HG02571 (cell line): ENCODE results near the gene HINT1.
A peak's percentile ranks its signal among the peaks of the same experiment; 100 is the strongest.
"Not testable (repeated sequence)": the region's sequence is repeated elsewhere in the genome, so short reads cannot be mapped to it uniquely, and the experiment has no call there.

Experiments used
- ATAC-seq: cut with Tn5 transposase; IDR thresholded peaks from one replicate; pipeline ENCODE4 v1.9.1; 2021; ENCODE audit warnings: mild to moderate bottlenecking, moderate library complexity; ENCODE audit not compliant: unreplicated experiment

The HINT1 gene

DNA sequence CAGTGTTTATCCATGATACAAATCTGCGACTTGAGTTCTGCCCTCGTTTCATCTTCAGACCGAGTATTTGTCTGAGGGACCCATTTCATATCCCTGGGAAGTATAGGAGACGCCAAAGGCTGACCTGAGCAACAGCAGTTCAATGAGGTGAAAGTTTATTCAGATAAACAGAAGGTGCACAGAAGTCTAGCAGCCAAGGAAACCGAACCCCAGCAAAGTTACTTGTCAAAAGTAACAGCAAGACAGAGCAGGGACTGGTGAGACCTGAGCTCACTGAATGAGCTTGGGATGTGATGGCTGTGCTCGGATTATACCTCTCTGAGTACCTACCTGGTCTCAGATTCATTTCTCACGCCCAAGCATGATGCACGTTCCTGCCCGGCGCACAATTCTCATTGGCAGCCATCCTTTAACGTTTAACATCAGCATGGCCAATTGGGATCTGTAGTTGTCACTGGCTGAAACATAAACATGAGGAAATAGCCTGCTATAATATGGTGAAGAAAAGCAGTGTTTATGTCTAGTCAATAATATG is 6.3 kb upstream of the HINT1 start:
- no peak for ATAC-seq

DNA sequence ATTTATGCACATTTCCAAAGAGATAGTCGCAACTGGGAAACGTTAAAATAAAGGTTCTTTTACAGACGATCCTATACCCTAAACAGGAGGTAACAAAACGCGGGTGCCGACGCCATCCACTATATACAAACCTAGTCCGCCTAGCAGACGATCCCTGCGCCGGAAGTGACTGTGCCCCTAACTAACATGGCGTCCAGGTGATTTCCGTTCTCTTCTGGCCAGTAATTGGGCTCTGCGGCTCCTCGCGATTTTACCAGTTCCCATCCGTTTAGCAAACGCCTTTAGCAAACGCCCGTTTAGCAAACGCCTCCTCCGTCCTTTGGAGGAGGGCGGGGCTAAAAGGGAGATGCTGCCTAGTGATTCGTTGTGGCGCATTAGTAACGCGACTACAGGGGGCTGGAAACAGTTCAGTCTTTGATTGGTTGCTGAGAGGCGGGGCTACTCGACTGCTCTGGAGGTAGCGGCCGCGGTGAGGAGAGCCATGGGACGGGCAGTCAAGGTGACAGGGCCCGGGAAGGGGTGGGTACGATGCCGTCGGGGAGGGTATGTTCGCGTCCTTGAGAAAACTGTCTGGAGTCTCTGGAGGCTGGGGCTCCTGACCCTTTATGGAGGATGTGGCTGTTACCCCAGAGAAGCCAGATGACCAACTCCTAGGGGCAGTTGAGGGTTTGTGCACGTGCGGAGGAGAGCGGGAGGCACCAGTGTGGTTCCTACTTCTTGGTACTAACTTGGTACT is 5.7 kb upstream of the HINT1 start, which contains the start of gene LYRM7:
Gene LYRM7, plus strand, starts transcription at position 405 of the 736 bp plus-strand sequence. Its CDS starts 77 bp downstream, at position 482.
- peak; percentile 98 for ATAC-seq

DNA sequence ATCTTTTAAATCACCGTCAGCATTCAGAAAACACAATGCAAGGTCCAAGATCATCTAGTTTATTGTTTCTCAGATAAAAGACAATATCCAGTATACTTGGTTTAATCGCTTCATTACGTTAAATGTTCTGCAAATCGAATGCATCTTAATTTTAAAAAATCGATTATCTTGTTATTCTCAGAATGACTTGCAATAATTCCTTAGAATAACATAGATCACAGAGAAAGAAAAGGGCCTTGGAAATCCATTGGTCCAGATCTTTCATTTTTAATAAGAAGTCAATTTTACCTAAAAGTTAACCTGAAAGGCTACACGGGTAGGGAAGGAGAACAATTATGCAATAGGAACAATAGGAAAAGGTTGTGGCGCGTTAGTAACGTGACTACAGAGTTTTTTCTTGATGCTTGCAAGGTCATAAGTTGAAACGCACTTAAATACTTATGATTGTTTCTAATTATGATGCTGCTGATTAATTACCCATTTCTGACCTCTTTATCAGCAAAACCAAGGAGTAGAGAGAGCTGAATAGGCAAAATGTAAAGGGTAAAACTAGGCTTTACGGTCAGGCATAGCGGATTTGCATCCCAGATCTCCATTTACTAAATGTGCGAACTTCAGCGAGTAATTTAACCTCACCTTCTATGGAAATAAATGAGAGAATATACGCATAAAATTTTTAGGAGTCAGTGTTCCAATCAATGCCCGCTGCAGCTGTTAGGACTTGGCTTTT is 4.9 kb upstream of the HINT1 start:
- ATAC-seq, result no peak

DNA sequence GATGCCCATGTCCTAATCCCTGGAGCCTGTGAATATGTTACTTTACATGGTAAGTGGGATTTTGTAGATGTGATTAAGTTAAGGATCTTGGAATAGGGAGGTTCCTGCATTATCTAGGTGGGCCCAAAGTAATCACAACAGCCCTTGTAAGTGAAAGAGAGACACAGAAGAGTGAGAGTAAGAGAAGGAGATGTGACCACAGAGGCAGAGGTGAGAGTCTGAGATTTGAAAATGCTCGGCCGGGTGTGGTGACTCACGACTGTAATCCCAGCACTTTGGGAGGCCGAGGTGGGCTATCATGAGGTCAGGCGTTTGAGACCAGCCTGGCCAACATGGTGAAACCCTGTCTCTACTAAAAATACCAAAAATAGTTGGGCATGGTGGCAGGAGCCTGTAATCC is 2.6 kb upstream of the HINT1 start:
- ATAC-seq, result no peak

DNA sequence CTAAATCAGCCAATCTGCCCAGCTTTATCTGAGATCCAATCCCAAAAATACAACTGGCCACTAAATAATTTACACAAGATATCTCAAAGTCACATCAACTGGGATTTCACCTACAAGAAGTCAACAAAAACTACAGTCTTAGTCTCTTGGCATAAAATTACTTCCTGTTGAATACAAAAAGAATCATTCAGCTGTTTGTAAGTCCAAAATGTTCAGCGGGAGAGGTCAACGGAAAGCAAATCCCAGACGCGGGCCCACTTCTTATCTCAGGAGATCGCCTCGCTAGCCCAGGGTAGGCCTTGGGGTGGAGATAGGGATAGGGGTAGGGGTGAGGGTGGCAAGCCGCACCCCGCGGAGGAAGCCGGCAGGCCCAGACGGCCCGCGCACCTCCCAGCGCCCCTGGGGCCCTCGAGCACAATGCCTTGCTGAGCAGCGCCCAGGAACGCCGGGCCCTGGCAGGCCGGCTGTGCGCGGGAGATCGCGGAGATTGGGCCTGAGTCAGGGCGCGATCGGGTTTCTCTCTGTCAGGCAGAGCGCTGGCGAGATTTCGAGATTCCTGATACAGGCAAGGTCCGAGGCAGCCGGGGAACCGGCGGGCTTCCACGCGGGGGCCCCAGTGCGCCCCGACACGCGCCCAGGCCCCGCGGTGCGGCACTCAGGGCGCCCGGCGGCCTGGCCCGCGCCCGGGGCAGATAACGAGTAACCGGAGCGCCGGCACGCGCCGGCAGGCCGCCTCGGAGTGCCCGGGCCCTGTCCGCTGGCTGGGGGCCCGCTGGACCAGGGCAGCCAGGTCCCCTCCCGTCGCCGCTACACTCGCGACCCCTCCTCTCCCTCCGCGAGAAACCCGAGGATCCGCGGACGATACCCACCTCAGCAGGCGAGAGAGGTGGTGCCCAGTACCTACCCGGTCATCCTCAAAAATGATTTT is 601 bp downstream of the HINT1 start:
- ATAC-seq, result peak; percentile 64

DNA sequence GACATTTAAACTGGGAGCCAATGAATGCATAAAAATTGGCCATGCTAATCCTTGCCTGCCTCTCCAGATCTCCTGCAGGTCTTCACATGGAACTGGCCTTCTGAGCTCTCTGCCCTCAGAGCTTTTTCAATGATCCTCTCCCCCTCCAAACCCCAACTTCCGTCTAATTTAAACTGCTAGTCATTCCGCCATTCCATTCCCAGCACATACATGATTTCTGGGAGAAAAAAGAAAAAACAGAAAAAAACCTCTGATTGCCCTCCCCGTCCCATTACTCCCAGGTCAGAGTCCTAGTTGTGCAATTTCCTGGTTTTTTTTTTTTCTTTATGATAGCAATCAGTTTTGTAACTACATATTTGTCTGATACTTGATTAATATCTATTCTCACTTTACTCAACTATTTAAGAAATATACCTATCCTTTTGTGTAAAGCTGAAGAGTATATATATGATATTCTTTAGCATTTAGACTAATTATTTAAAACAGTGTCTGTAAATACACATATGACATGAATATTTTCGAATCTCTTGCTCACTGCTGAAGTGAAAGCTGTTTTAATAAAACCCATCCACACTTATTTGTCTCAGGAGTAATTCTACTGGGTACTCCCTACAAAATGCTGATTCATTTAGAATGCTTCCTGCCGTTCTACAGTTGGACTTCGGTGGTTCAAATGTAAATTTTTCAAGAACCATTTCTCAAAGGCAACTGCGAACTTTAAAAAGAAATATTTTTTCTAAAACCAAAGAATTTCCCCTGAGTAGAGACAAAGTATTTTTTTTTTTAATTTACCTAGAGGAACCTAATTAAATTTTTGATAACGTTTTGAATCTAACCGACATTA is 1.6 kb downstream of the HINT1 start:
- ATAC-seq, result no peak

DNA sequence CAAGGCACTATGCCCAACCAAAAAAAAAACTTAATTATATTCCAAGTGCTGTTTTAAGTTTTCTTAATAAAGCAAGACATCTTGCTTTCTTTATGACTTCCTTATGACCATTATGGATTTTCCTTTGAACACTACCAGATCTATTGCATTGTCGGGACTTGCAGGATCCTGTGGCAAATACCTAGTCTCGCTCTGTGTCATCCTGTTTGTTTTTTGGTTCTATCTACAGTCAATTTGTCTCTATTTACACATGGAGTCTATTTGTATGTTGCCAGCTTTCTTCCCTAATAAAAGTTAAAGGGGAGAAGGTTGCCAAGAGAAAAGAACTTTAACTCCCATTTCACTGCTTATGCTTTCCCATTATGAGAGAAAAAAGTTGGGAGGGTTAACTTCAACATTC is 4.9 kb downstream of the HINT1 start:
- ATAC-seq, result no peak

DNA sequence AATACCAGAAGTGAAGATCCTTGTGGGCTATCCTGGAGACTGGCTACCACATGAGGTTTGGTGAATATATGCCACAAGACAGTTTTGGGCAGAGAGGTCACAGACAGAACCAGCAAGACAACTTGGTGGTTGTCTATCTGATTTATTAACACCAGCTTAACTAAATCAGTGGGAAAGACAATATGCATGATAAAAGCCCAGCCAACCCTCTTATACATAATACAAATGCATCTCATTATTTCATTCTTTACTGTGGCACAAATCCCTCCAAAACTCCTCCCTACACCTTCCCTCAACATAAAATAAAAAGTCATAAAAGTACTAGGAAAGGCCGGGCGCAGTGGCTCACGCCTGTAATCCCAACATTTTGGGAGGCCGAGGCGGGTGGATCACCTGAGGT is 8.1 kb downstream of the HINT1 start:
- no peak for ATAC-seq

DNA sequence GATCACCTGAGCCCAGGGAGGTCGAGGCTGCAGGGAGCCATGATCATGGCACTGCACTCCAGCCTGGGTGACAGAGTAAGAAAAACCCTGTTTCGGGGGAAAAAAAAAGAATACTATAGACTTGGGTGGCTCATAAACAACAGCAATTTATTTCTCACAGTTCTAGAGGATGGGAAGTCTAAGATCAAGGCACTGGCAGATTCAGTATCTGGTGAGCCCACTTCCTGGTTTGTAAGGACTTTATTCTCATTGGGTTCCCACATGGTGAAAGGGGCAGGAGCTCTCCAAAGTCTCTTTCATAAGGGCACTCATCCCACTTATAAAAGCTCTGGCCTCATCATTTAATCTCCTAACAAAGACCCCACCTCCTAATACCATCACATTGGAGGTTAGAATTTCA is 8.7 kb downstream of the HINT1 start:
- ATAC-seq, result no peak

DNA sequence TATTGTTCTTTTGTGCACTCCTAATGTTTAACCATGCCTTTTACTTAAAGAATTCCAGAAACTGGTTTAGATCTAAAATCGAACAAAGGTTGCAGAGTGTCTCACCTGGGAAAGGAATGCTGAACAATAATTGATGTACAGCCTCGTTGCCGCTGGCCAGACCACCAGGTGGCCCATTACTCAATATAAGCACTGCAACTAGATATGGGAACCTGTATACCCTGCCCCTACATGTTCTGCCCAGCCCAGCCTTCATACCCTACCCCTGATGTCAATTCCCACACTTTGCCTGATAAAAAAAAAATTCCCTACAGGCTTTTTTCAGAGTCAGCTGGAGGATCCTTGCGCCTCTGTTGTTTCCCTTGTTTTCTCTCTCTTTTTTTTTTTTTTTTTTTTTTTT is 13.8 kb downstream of the HINT1 start:
- ATAC-seq, result no peak

DNA sequence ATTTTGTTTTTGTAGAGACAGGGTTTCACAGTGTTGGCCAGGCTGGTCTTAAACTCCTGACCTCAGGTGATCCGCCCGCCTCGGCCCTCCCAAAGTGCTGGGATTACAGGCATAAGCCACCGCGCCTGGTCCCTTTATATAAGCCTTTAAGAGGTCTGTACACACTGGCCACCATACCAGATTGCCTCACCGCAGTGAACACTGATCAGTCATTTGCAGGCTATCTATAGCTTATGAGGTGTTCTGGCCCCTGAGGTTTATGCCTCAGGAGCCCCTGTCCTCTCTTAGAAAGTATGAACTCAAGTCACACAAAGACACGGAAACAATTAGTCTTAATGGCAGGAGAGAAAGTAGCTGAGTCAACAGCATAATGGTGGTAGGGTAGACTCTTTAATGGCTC is 14.6 kb downstream of the HINT1 start:
- no peak for ATAC-seq

DNA sequence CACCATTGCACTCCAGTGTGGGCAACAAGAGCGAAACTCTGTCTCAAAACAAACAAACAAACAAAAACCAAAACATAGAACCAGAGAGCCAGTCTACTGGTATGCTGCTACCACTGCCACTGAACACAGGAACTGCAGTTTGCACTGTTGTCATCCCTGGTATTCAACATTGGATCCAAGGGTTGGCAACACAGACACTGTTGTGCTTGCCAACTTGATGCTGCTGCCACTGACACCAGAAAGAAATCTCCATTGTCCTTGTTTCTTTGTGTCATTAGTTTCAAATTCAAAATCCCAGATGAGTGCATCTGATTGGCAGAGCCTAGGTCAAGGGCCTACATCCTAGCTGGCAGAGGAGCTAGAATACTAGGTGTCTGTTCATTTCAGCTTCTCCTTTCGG is 16.2 kb downstream of the HINT1 start:
- no peak for ATAC-seq

DNA sequence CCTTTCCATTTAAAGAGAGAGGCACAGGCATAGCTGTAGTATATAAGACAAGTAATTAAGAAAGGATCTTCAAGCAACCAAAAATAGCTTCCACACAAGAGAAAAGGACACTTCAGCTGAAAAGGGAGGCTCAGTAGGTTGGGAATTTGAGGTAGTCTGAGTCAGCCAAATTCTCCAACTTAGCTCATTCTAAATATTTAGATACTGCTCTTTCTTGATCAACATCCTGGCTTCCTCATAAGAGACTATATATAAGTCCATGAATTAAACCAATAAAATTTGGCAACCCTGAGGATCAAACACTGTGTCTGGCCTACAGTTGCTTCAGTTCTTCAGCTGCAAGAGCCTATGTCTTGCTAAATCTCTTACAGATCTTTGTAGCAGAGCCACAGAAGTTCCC is 17.8 kb downstream of the HINT1 start:
- ATAC-seq, result no peak

DNA sequence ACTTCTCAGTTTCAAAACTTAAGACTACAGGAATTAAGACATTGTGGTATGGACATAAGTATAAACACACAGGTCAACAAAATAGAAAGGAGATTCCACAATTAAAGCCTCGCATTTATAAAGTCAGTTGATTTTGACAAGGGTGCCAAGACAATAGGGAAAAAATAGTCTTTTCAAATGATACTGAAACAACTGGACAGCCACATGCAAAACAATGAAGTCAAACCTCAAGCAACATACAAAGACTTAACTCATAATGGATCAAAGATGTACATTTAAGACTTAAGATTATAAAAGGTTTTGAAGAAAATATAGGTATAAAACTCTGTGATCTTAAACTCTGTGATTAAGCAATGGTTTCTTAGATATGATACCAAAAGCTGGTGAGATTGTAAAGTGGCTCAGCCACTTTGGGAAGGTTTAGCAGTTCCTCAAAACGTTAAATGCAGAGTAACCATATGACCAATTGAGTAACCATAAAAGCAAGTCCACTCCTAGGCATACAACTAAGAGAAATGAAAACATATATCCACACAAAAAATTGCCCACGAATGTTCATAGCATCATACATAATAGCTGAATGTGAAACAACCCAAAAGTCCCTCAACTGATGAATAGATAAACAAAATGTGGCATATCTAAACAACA is 22.0 kb downstream of the HINT1 start:
- ATAC-seq, result no peak

DNA sequence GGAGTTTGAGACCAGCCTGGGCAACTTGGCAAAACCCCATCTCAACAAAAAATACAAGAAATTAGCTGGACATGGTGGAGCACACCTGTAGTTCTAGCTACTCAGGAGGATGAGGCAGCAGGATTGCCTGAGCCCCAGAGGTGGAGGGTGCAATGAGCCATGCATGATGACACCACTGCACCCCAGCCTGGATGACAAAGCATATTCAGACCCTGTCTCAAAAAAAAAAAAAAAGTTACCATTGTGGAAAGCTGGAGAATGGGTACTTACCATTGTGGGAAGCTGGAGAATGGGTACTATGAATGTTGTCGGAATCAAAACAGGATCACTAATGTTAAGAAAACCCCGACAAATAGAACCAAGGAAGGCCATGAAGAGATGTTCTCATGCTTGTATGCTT is 25.7 kb downstream of the HINT1 start:
- no peak for ATAC-seq

DNA sequence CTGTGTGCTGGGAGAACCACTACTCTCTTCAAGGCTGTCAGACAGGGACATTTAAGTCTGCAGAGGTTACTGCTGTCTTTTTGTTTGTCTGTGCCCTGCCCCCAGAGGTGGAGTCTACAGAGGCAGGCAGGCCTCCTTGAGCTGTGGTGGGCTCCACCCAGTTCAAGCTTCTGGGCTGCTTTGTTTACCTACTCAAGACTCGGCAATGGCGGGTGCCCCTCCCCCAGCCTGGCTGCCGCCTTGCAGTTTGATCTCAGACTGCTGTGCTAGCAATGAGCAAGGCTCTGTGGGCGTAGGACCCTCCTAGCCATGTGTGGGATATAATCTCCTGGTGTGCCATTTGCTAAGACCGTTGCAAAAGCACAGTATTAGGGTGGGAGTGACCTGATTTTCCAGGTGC is 26.6 kb downstream of the HINT1 start:
- not testable (repeated sequence) for ATAC-seq

DNA sequence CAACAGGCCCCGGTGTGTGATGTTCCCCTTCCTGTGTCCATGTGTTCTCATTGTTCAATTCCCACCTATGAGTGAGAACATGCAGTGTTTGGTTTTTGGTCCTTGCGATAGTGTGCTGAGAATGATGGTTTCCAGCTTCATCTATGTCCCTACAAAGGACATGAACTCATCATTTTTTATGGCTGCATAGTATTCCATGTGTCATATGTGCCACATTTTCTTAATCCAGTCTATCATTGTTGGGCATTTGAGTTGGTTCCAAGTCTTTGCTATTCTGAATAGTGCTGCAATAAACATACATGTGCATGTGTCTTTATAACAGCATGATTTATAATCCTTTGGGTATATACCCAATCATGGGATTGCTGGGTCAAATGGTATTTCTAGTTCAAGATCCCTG is 32.0 kb downstream of the HINT1 start:
- not testable (repeated sequence) for ATAC-seq

DNA sequence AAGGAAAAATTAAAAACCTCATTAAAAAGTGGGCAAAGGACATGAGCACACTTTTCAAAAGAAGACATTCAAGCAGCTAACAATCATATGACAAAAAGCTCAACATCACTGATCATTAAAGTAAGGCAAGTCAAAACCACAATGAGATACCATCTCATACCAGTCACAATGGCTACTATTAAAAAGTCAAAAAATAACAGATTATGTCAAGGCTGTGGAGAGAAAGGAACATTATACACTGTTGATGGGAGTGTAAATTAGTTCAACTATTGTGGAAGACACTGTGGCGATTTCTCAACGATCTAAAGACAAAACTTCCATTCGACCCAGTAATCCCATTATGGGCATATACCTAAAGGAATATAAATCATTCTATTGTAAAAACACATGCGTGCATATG is 35.8 kb downstream of the HINT1 start:
- no peak for ATAC-seq

DNA sequence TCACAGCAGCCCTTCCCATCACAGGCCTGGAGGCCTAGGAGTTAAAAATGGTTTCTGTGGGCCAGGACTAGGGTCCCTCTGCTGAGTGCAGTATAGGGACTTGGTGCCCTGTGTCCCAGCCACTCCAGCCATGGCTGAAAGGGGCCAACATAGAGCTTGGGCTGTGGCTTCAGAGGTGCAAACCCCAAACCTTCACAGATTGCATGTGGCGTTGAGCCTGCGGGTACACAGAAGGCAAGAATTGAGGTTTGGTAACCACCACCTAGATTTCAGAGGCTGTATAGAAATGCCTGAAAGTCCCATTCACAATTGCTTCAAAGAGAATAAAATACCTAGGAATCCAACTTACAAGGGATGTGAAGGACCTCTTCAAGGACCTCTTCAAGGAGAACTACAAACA is 37.8 kb downstream of the HINT1 start:
- ATAC-seq, result not testable (repeated sequence)

DNA sequence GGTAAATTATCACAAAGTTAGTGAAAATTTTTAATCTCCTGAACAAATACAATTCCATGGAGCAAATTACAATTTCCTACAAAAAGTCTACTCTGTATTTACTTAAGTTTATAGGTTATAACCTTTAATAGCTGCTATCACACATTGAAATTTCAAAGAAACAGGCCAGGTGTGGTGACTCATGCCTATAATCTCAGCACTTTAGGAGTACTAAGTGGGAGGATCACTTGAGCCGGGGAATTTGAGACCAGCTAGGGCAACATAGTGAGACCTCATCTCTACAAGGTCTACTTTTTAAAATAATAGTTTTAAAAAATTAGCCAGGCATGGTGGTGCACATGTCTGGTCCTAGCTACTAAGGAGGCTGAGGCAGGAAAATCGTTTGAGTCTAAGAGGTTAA is 50.3 kb downstream of the HINT1 start:
- no peak for ATAC-seq
